DMS79 treated with DMSO at 0.1 percent for 48 hours (cell line): ENCODE results near the gene PTF1A.

Source experiments
- DNase-seq: peaks from one replicate; lab custom pipeline; 2025; lab: John Stamatoyannopoulos, UW

The PTF1A gene, protein sequence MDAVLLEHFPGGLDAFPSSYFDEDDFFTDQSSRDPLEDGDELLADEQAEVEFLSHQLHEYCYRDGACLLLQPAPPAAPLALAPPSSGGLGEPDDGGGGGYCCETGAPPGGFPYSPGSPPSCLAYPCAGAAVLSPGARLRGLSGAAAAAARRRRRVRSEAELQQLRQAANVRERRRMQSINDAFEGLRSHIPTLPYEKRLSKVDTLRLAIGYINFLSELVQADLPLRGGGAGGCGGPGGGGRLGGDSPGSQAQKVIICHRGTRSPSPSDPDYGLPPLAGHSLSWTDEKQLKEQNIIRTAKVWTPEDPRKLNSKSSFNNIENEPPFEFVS

DNA sequence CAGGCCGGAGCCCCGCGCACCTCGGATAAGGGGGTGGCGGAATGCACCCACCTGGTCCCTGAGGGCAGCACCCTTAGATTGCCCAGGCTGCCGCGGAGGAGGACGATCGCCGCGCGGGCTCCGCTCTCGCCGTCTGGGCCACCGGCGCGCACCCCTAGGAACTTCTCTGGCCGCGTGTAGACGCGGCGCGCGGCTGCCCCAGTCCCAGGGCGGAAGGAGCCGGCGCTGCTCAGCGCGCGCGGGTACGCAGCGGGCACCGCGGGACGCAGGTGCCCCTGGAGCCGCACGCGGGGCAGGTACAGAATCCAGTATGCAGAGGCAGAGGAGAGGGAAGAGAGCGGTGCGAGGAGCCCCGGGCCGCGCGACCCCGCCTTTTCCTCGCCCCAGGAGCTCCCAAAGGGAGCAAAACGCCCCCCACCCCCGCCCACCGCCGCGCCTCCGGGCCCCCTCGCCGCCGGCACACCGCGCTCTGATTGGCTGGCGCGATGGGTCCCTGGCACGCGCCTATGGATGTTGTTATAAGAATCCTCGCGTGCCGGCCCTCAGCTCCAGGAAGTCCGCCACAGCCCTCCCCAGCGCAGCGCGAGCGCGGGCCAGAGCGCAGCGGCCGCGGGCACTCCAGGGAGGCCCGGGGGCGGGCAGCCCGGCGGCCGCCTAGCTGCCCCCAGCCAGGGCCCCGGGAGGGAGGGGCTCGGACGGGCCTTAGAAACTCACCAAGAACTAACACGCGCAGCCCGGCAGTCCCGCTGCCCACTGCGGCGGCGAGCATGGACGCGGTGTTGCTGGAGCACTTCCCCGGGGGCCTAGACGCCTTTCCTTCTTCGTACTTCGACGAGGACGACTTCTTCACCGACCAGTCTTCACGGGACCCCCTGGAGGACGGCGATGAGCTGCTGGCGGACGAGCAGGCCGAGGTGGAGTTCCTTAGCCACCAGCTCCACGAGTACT, at the start of gene PTF1A:
Gene PTF1A (plus strand): TSS at position 549 of the 948 bp plus-strand sequence. CDS start 219 bp downstream, at position 768.
- DNase-seq, result no peak

DNA sequence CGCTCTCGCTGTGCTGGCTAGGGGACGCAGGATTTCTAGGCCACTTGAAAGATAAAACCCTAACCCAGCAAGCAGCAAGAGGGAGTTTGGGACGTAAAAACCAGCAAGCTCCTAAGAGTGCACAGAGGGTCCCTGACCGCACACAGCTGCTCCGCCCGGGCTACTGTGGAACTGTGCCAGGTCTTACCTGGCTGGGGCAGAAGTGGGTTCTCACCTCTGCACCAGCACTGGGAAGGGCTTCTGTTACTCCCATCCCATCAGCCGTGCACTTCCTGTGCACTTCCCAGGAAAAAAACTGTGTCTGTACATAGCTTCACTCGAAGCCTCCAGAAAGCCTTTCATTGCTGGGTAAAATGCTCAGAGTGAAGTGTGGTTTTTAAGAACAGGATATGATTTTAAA, 45.9 kb upstream of the PTF1A start:
- DNase-seq, result peak; percentile 13

DNA sequence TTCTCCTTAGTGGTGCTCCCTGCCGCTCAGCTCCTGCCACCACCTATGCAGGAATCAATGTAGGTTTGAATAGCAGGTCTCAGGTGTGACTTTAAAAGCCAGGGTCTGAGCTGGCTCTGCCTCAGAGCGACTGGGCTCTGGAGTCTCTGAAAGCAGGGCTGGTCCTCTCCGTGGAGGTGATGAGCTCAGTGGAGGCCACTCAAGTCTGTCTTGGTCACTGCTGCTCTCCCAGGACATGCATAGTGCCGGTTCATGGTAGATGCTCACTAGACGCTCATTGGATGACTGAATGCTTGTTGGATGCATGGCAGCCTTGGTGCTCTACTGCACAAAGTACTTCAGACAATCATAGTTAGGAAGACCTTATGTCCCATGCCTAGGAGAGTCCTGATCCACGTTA, 45.1 kb upstream of the PTF1A start:
- DNase-seq, result no peak

DNA sequence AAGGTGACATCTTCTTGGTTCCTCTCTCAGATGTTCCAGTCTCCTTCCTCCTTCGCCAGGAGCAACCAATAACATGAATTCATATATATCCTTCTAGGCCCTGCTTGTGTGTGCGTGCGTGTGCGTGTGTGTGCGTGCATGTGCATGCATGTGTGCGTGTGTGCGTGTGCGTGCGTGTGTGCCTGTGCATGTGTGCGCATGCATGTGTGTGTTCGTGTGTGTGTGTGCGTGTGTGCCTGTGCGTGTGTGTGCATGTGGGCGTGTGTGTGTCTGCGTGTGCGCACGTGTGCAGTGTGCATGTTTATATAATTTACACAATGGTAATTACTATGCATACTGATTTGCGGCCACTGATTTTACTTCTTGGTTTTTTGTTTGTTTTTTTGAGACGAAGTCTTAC, 43.9 kb upstream of the PTF1A start:
- no peak for DNase-seq

DNA sequence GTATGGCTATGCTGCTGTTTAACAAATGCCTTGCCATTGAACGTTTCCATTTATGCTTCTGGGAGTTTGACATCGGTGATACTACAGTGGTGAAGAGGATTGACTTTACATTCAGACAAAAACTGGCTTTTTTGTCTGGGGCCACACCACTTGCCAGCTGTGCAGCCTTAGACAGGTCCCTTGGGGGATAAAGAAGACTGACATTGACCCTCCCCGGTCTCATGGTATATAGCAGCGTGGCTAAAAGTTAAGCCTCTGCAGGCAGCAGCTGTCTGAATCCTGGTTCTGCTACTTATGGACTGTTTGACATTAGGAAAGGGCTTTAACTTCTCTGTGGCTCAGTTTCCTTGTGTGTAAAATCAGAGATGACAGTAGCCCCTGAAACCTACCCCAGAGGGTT, 42.0 kb upstream of the PTF1A start:
- no peak for DNase-seq

DNA sequence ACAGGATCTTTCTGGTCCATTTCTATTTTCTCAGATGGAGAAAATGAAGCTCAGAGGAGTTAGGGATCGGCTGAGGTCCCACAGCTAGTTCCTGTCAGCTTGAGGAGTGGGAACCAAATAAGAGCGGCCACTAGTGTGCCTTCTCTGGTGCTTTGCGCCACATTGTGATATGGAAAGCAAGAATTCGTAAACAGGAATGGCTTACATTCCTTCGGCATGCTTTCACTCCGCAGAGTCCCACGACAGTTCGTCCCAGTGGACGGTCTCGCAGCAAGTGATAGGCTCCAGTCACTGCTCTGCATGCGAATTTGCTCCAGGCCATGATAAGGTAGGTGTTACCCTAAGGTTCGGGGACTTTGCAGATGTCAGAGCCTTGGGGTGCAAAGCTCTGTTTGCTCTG, 41.5 kb upstream of the PTF1A start:
- no peak for DNase-seq

DNA sequence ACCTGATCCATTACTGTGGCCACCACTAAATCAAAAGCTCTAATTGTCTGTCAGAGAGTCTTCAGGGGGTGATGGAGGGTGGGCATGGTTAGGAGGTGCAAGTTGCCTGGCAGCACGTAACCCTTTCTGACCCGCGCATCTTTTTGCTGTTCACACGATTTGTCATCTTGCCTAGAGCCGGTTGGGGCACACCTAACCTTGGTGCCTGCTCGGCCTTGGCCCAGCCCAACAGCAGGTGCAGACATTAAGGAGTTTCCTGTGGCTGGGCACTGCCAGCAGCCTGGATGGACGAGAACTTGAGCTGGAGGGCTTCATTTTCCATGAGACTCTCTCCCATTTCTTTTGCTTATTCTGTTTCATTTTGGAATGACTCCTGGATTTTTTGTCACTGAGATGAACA, 41.0 kb upstream of the PTF1A start:
- no peak for DNase-seq

DNA sequence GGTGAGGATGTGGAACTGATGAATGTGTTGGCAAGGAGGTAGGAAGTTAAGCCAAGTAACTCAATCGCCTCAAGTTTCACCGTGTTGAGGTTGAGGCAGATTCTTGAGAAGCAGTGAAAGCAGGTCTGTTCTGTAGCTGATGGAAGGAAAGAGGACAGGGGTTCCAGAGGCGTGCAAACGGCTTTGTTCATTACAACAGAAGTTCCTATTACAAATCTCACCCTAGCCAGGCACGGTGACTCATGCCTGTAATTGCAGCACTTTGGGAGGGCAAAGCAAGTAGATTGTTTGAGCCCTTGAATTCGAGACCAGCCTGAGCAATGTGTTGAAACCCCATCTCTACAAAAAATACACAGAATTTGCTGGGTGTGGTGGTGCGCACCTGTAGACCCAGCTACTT, 36.9 kb upstream of the PTF1A start:
- DNase-seq, result no peak

DNA sequence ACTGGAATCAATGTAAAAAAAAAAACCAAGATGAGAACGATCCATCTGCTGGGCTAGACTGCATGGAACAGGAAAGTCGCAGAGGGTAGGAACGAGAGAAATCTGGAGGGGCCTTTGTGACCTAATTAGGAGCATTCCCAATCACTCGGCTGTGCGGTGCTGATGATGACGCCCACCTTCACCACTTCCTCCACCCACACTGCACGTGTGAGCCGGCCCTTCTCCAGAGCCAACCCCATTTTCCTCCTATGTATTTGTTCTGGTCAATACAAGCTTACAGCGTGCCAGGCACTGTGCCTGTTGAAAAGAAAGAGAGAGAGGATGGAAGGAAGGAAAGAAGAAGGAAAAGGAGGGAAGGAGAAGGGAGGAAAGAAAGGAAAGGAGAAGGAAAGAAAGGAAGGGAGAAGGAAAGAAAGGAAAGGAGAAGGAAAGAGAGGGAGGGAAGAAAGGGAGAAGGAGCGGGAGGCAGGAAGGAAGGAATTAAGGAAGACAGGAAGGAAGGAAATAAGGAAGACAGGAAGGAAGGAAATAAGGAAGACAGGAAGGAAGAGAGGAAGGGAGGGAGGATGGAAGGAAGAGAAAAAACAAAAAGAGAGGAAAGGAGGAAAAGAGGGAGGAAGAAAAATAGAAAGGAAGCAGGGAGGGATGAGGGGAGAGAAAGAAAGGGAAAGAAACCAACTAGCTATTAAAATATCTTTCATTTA, 35.5 kb upstream of the PTF1A start:
- no peak for DNase-seq

DNA sequence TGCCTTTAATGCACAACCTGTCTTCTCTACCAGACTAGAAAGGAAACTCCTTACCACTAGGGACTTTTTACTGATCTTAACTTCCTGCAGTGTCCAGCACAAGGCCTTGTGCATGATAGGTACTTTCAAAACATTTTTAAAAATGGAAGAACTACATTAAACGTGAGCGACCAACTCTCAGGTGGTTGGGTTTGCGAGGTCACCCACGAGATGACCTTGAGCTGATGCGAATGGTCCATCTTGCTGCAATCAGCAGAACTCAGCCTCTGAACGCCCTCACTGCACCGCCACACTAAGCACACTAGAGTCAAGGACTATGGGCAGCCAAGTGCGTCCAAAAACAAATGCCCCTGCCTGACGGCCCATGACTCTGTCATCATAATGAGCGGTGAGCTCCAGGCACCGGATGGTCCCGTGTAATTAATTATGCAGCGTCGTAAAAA, 34.9 kb upstream of the PTF1A start:
- DNase-seq, result no peak

DNA sequence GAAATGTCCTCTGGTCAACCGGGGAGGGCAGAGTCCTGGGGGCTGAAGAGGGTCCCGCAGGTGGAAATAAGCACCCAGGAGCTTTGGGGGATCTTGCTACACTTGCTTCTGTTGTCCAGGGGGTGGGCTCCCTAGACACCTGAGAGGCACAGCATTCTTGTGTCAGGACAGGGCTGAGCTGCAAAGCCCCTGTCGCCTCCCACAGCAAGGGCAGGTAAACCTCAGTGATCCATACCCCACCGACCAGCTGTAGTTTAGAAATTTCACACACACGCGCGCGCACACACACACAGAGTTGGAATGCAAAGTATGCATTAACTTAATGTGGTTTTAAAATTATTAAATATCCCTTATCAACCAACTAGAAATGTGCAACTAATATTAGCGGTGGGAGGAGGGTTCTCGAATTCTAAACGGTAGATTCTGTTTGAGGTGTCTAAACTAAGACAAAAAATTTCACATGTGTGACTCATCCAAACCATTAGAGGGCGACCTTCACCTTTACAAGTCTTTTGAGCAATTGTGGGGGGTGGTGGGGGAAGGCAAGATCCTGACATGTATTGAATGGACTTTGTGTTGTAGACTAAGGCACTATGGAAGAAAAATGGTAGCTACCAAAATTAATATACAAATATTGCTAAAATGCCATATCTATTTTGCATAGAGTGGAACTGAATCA, 34.3 kb upstream of the PTF1A start:
- peak; percentile 11 for DNase-seq

DNA sequence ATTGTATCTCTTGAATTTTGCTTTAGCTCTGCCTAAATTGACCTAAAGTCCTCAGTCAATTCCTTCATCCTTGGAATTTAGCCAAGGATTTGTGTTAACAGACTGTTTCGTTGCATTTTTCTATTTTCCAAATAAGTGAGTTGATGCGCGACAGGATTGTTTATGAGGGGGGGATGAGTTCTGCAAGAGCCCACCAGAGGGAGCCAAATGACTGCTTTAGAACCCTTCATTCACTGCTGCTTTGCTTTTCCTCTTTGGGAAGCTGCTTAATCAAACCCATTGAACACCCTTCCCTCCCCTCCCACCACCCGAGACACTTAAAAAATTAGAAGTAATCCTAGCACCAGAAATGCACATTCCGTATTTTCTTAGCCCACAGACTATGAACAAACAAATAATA, 33.7 kb upstream of the PTF1A start:
- DNase-seq, result peak; percentile 7

DNA sequence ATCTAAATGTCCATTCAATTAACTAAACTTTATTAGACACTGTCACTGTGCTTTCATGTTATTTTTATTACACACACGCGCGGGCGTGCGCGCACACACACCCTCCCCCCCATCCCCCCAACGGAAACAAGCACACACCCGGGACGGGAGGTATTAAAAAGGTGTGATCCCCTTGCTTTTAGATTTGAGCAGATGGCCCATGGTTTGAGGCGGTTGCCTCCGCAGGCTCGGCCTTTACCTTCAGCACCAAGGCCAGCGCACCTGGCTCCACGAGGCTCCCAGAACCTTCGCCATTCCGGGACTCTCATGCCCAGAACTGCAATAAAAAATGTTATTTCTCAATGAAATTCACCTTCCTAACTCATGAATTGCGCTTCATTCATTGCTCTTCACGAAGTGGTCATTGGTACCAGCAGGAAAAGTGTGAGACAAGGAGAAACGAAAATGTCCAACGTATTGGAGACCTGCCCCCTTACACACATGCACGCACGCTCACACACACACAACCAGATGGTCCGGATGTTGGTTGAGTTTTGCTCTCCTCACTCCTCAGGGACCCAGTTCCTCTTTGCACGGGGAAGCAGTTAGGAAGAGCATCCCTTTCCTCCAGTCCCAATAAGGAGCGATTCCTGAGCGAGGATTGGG, 20.8 kb upstream of the PTF1A start:
- no peak for DNase-seq

DNA sequence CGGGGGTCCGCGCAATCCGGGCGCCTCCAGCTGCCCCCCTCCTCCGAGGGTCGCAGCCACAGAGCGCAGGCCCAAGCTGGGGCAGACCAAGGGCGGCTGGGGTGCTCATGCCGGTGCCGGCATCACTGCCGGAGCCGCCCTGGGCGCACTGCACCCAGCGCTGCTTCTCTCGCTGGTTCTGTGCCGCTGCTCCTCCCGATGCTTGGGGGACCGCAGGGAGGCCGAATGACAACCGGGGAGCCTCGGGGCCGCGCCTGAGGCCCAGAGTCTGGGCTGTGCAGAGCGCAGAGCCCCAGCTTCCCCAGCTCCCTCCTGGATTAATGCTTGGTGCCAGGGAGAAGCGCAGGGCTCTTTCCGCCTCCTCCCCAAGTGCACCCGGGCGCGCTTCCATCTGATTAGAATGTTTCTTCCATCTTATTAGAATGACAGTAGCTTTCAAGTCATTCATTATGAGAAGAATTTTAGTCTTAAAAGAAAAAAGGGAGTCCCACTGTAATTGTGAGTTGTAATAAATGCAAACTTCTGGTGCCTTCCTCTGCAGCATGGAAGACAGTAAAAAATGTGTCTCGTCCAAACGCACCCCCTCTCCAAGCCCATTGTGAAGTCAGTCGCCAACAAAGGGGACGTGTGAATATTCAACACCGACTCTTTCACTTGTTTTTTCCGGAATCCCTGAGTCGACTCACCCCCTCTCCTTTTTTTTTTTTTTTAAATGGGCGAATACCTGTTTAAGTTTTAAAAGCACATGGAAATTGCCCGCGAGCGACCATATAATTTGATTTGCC, 19.5 kb upstream of the PTF1A start:
- DNase-seq, result no peak

DNA sequence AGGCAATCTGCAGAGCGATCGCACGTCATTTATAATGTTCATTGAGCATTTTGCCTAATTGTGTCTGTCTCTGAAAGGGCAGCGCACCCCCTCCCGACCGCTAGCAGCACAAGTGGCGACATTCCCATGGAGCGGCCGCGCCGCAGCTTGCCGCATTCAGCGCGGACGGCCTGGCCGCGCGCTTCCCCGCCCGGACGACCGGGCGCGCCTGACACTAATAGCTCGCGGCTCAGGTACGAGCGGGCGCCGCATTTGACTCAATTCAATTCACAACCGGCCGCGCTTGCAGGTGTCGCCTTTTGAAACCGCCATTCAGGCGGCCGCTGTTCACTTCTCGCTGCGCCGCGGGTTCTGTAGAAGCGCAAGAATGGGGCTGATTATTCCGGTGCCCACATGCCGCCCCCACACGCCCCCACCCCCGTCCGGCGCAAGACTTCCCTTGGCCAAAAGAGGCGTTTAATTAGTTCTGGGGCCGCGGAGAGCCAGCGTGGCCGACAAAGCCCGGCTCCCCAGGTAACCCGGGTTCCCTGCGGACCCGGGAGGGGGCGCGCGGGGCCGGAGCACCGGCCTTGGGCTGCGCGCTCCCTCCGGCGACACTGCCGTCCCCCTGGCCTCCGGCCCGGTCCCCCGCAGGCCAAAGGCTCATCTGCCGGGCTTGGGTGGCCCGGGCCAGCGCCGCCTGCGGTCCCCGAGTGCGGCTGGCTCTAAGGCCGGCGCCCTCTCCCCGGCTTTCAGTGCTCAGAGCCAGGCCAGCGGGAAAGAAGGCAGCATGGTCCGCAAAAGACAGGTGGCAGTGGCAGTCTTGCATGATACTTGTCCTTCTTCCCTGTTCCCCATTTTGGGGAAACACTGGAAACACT, 18.7 kb upstream of the PTF1A start:
- no peak for DNase-seq

DNA sequence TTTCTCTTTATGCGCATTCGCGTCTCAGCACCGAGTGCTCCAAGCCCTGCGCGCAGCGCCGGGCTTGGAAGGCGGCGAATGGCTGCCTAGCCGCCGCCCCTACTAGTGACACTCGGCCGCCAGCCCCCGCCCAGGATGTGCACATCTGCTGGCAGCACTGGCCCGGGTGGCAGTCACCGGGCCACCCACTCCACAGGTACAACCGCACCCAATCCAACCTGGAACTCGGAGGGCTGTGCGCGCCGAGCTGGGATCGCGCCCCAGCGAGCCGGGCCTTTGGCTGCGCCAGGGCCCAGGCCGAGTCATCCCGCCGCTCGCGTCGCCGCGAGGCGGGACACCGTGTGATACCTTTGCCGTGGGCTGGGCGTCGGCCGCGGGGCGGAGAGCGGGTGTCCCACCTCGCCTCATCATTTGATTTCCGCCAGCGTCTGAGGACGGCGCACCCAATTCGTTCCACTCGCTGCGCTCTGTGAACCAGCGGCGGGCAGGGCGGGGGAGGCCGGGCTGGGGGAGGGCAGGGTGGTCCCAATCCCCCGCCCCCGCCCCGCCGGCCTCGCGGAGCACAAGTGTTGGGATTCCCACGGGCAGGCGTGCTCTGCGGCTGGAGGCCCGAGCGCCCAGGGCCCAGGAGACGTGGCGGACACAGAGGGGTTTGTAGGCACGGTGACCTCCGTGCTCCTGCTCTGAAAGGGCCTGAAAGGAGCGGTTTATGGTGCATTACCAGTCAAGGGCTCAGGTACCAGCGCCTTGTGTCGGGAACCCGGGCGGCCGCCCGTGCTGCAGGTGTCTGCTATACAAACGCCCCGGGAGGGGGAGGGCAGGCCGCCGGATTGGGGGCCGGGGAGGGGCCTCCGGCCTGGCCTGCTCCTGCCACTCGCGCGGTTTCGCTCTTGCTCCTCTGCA, 17.8 kb upstream of the PTF1A start:
- no peak for DNase-seq

DNA sequence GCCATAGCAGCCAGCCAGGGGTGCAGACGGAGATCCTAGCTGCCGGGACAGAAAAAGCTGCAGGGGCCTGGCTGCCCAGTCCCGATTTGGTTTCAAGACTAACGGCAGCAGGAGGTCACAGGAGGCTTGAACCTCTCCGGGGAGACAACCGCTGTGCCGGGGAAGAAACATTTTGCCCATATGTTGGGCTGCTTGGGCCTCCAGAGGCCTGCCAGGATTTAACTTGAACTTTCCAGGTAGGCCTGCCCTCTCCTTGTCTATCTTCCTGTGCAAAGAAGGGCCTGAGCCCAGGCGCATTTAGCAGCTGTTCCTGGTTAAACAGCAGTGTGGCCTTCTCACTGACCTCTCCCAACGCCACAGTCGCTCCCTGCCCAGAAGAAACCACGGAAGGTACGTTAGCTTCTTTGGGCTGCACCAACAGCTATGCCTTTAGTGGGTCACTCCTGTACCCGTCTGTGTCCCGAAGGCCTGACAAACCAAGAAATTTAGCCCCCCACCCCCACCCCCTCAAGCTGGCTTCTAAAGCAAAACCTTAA, 17.1 kb upstream of the PTF1A start:
- DNase-seq, result no peak

DNA sequence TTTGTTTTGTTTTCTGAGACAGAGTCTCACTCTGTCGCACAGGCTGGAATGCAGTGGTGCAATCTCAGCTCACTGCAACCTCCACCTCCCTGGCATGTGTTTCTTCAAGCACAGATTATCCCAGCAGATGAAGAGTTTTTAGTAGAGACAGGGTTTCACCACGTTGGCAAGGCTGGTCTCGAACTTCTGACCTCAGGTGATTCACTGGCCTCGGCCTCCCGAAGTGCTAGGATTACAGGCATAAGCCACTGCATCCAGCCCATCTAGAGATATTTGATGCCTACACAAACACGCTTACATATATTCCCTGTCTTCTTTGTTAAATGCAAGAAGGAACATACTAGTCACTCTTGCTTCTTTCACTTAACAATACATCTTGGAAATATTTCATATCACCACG, 5.9 kb upstream of the PTF1A start:
- no peak for DNase-seq
